ENCODE data around the gene KCNAB3. TPM values are rescaled to one million over a fixed set of nuclear protein-coding genes. Genes with fewer than 3 reads are reported as not detected.

Gene KCNAB3
- total and polyA plus RNA-seq, 7 experiments from 2014 or later, result 0.10 to 18.0 (median 11.8) TPM

DNA sequence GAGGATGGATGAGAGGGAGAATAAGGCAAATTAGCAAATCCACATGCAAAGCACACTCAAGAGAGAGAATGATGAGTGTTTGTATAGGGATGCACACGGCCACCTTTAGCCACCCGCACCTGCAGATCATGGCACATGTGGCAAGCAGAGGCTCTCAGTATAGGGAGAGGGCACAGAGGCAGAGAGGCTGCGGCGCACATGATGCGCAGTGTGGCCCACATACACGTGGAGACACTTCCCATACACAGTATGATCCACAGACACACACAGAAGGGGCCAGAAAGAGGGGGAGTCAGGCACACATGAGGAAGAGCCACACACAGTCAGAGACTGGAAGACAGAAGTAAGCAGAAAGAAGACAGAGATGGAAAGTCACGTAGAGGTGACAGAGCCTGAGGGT lies 47.6 kb downstream of the KCNAB3 start:
- ChIA-PET POLR2A (interaction anchor here (0.5 to 2.6 kb wide), 6 partner anchors 11 to 252 kb away, joined by 3 to 11 read pairs (median 4); partner anchors contain the start of genes CNTROB and TRAPPC1), CTCF (interaction anchor here (0.9 to 1.3 kb wide), 3 partner anchors 19 to 299 kb away, joined by 3 to 12 read pairs (median 4); partner anchors contain the start of gene MPDU1)
- Mint-ChIP-seq H3K27ac (no peak overlapping the region), H3K4me3 (no peak overlapping the region), H3K9me3 (peaks cover 0 to 6% (median 0%) of the 10 kb centered on the region in 11 donors), H3K4me1 (peaks cover 0 to 7% (median 4%) of the 10 kb centered on the region in 7 donors), H3K27me3 (no peaks in the 10 kb centered on the region), H3K36me3 (peaks cover 0 to 6% (median 2%) of the 10 kb centered on the region in 5 donors)
- intact Hi-C loops (cut with micrococcal nuclease), result loop anchor here in 1 of 2 donors (10.0 kb wide), 1 partner anchor 343 kb away; no protein-coding TSS in a partner anchor
- DNase-seq, result no peak
- Histone ChIP-seq H3K4me1 (ENCODE audit: control insufficient read depth in 2 of 2, insufficient read depth in 2 of 2, low read length in 2 of 2) (peaks cover 12 to 35% of the 10 kb centered on the region in 2 donors), H3K4me3 (ENCODE audit: low read length) (no peak overlapping the region), H3K9me3 (ENCODE audit: control insufficient read depth in 2 of 3, low read length in 3 of 3) (no peaks in the 10 kb centered on the region), H3K27me3 (ENCODE audit: control insufficient read depth in 2 of 2, insufficient read depth in 2 of 2, low read length in 2 of 2) (no peaks in the 10 kb centered on the region), H3K27ac (ENCODE audit: low read depth, low read length) (peak overlapping the region; percentile 60), H3K36me3 (ENCODE audit: control insufficient read depth in 2 of 3, insufficient read depth in 3 of 3, low read length in 3 of 3) (peaks cover 0 to 8% (median 4%) of the 10 kb centered on the region in 3 experiments)
- ATAC-seq, result no peak

DNA sequence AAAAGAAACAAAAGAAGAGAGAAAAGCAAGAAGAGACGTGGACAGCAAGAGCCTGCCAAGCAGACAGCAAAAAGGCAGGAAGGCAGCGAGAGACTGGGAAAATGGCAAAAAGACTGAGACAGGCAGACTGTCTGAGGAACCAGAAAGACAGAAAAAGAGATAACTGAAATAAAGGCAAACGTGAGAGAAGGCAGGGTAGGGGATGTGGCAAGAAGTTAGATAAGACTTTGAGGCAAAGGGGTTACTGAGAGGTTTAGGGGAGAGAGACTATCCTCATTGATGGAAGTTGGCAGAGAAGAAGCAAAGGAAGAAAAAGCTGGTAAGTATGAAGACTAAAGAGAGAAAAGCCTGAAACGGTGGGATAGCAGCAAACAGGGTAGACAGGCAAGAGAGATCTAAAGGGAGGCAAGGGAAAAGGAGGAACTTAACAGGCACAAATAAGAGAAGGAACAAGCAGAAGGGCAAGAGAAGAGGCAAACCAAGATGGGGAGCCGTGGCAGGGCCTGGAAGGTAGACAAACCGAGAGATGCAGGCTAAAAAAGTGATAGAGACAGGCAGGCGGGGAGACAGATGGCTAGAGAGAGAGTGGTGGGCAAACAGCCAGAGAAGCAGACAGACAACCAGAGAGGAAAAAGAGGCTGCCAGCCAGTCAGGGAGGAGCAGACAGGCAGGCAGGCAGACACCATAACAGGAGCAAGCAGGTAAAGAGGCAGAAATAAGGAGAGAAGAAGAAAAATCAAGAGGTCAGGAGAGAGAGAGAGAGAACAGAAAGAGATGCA lies 48.2 kb downstream of the KCNAB3 start:
- H3K27ac ChIP-seq (ENCODE audit: low read depth, low read length), result peak overlapping the region; percentile 60
- H3K27me3 Mint-ChIP-seq, result no peaks in the 10 kb centered on the region
- no peak for ATAC-seq

DNA sequence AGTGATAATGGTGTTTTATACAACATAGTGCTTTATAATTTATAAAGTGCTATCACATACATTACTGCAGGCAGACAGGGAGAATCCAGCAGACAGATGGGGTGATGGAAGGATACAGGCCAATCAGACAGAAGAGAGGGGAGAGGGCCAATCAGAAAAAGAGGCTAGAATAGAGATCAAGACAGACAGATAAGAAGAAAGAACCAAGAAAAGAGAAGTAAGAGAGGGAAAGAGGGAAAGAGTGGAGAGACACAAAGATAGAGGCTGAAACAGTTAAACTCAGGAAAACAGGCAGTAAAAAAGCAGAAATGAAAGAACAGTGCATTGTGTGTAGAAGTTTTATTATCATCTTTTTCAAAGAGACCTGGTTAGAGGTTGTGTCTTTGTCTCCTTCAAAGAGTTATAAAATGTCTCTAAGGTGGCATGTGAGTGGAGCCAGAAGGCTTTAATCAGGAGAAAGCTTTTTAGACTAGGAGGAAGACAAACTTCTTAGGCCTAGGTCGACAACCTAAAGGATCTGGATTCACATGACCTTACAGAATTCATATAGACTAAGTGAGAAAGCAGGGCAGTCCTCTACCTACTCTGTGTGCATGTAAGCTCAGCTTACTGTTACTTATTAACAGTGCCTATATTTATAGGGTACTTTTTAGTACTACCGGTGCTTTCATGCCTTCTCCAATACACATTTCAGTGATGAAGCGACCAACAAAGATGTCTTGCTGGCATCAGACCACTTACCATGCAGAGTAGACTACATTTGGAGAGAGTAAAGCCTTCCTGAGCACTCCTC lies 49.4 kb downstream of the KCNAB3 start:
- Mint-ChIP-seq H3K36me3 (peaks cover 0 to 10% (median 6%) of the 10 kb centered on the region in 5 donors), H3K9me3 (no peaks in the 10 kb centered on the region), H3K27ac (no peak overlapping the region), H3K4me1 (peaks cover 2 to 19% (median 13%) of the 10 kb centered on the region in 7 donors), H3K27me3 (no peaks in the 10 kb centered on the region), H3K4me3 (no peak overlapping the region)
- no peak for ATAC-seq
- Histone ChIP-seq H3K4me1 (ENCODE audit: control insufficient read depth in 2 of 2, insufficient read depth in 2 of 2, low read length in 2 of 2) (peaks cover 7 to 35% of the 10 kb centered on the region in 2 donors), H3K36me3 (ENCODE audit: control insufficient read depth in 2 of 3, insufficient read depth in 3 of 3, low read length in 3 of 3) (peaks cover 0 to 5% (median 4%) of the 10 kb centered on the region in 3 experiments), H3K27ac (ENCODE audit: low read depth, low read length) (peak overlapping the region; percentile 60), H3K27me3 (ENCODE audit: control insufficient read depth in 2 of 2, insufficient read depth in 2 of 2, low read length in 2 of 2) (no peaks in the 10 kb centered on the region), H3K9me3 (ENCODE audit: control insufficient read depth in 2 of 3, low read length in 3 of 3) (no peaks in the 10 kb centered on the region), H3K4me3 (ENCODE audit: low read length) (no peak overlapping the region)
- ChIA-PET POLR2A (interaction anchor here (0.5 to 1.2 kb wide), 3 partner anchors 9 to 13 kb away, joined by 3 read pairs; no protein-coding TSS in a partner anchor), CTCF (interaction anchor here (1.0 kb wide), 1 partner anchor 110 kb away, joined by 3 read pairs; no protein-coding TSS in a partner anchor)
- intact Hi-C loops (cut with micrococcal nuclease), result loop anchor here in 1 of 2 donors (10.0 kb wide), 1 partner anchor 345 kb away; no protein-coding TSS in a partner anchor
- no peak for DNase-seq

More for the DNA sequence above, 48.2 kb downstream of the KCNAB3 start:
- H3K36me3 Mint-ChIP-seq, result peaks cover under 1 to 8% (median 2%) of the 10 kb centered on the region in 5 donors
- ChIA-PET CTCF (no interaction called here), POLR2A (interaction anchor here (0.8 kb wide), 1 partner anchor 38 kb away, joined by 3 read pairs; no protein-coding TSS in a partner anchor)
- Histone ChIP-seq H3K4me1 (ENCODE audit: control insufficient read depth in 2 of 2, insufficient read depth in 2 of 2, low read length in 2 of 2) (peaks cover 7 to 35% of the 10 kb centered on the region in 2 donors), H3K36me3 (ENCODE audit: control insufficient read depth in 2 of 3, insufficient read depth in 3 of 3, low read length in 3 of 3) (peaks cover 0 to 8% (median 4%) of the 10 kb centered on the region in 3 experiments), H3K9me3 (ENCODE audit: control insufficient read depth in 2 of 3, low read length in 3 of 3) (no peaks in the 10 kb centered on the region), H3K4me3 (ENCODE audit: low read length) (no peak overlapping the region), H3K27me3 (ENCODE audit: control insufficient read depth in 2 of 2, insufficient read depth in 2 of 2, low read length in 2 of 2) (no peaks in the 10 kb centered on the region)
- intact Hi-C loops (cut with micrococcal nuclease), result loop anchor here in 1 of 2 donors (10.0 kb wide), 1 partner anchor 343 kb away; no protein-coding TSS in a partner anchor
- no peak overlapping the region for H3K4me3 Mint-ChIP-seq
- H3K9me3 Mint-ChIP-seq, result peaks cover 0 to 6% (median 0%) of the 10 kb centered on the region in 11 donors
- H3K27ac Mint-ChIP-seq, result no peak overlapping the region
- DNase-seq, result peak in 2 of 9 donors; percentile 12 to 21
- H3K4me1 Mint-ChIP-seq, result peaks cover 0 to 10% (median 9%) of the 10 kb centered on the region in 7 donors

DNA sequence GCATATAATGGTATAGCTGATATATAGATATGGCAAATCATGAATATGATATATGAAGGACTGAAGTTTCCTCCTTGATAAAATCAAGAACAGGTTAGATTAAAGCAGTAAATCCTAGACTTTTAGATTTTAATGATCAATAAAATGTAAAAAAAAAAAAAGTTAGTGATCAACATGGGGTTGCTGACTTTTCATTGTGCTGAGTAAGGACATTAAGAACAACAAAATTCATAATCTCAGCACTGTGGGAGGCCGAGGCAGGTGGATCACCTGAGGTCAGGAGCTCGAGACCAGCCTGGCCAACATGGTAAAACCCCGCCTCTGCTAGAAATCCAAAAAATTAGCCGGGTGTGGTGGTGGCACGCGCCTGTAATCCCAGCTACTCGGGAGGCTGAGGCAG lies 51.4 kb downstream of the KCNAB3 start:
- ATAC-seq (no peak), DNase-seq (no peak)
- intact Hi-C loops (cut with micrococcal nuclease), result no loop called here
- no peak overlapping the region for H3K27ac ChIP-seq (ENCODE audit: low read depth, low read length)
- Mint-ChIP-seq H3K27ac (no peak overlapping the region), H3K9me3 (no peaks in the 10 kb centered on the region), H3K4me3 (no peak overlapping the region), H3K4me1 (peaks cover 4 to 31% (median 23%) of the 10 kb centered on the region in 7 donors), H3K36me3 (peaks cover 9 to 18% (median 16%) of the 10 kb centered on the region in 5 donors), H3K27me3 (no peaks in the 10 kb centered on the region)
- H3K9me3 ChIP-seq (ENCODE audit: control insufficient read depth in 2 of 3, low read length in 3 of 3), result no peaks in the 10 kb centered on the region
- POLR2A ChIA-PET, result interaction anchor here (0.7 kb wide), 1 partner anchor 28 kb away, joined by 8 read pairs; no protein-coding TSS in a partner anchor
- CTCF ChIA-PET, result interaction anchor here (0.7 to 1.4 kb wide), 4 partner anchors 14 to 112 kb away, joined by 3 to 5 read pairs (median 4); partner anchors contain the start of gene NAA38
- no peak overlapping the region for H3K4me3 ChIP-seq (ENCODE audit: low read length)
- no peaks in the 10 kb centered on the region for H3K27me3 ChIP-seq (ENCODE audit: control insufficient read depth in 2 of 2, insufficient read depth in 2 of 2, low read length in 2 of 2)
- H3K36me3 ChIP-seq (ENCODE audit: control insufficient read depth in 2 of 3, insufficient read depth in 3 of 3, low read length in 3 of 3), result peaks cover 0 to 10% (median 4%) of the 10 kb centered on the region in 3 experiments
- peaks cover 0 to 27% of the 10 kb centered on the region in 2 donors for H3K4me1 ChIP-seq (ENCODE audit: control insufficient read depth in 2 of 2, insufficient read depth in 2 of 2, low read length in 2 of 2)

DNA sequence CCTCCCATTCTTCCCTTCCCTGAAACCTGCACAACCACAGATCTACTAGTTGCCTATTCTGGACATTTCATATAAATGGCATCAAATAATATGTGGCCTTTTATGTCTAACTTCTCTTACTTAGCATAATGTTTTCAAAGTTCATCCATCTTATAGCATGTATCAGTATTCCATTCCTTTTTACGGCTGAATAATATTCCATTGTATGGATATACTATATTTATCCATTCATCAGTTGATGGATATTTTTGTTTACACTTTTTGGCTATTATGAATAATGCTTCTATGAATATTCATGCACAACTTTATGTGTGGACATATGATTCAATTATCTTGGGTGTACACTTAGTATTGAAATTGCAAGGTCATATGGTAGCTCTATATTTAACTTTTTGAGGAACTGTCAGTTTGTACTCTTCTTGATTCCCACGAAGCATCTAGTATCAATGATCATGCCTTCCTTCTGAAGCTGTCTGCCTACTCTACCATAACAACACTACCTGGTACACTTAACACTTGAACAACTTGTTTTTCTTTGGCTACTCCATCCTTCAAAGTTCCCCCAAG lies 53.8 kb downstream of the KCNAB3 start:
- Mint-ChIP-seq H3K4me1 (peaks cover 4 to 46% (median 35%) of the 10 kb centered on the region in 7 donors), H3K9me3 (no peaks in the 10 kb centered on the region), H3K36me3 (peaks cover 10 to 35% (median 23%) of the 10 kb centered on the region in 5 donors), H3K27me3 (no peaks in the 10 kb centered on the region), H3K27ac (peak overlapping the region in 3 of 9 donors; percentile 3 to 40 (median 9)), H3K4me3 (no peak overlapping the region)
- DNase-seq, result no peak
- no peaks in the 10 kb centered on the region for H3K9me3 ChIP-seq (ENCODE audit: control insufficient read depth in 2 of 3, low read length in 3 of 3)
- H3K27ac ChIP-seq (ENCODE audit: low read depth, low read length), result no peak overlapping the region
- intact Hi-C loops (cut with micrococcal nuclease), result no loop called here
- H3K4me3 ChIP-seq (ENCODE audit: low read length), result no peak overlapping the region
- H3K4me1 ChIP-seq (ENCODE audit: control insufficient read depth in 2 of 2, insufficient read depth in 2 of 2, low read length in 2 of 2), result peaks cover 0 to 5% of the 10 kb centered on the region in 2 donors
- no peaks in the 10 kb centered on the region for H3K27me3 ChIP-seq (ENCODE audit: control insufficient read depth in 2 of 2, insufficient read depth in 2 of 2, low read length in 2 of 2)
- ChIA-PET POLR2A (interaction anchor here (0.6 to 1.5 kb wide), 4 partner anchors 9 to 375 kb away, joined by 3 to 10 read pairs (median 6); no protein-coding TSS in a partner anchor), CTCF (interaction anchor here (1.3 kb wide), 1 partner anchor 114 kb away, joined by 4 read pairs; no protein-coding TSS in a partner anchor)
- ATAC-seq, result peak; percentile 42
- peaks cover 0 to 10% (median 4%) of the 10 kb centered on the region in 3 experiments for H3K36me3 ChIP-seq (ENCODE audit: control insufficient read depth in 2 of 3, insufficient read depth in 3 of 3, low read length in 3 of 3)

All from naive thymus-derived CD4-positive, alpha-beta T cell (primary cell).